GM12878 (cell line): ENCODE measurements around the gene FSTL4.

Experiments used
- BHLHE40 ChIP-seq, 2 experiments: fragments of 450-650 bp in 1 of 2; IDR thresholded peaks; 2 replicates each; pipeline ENCODE4 v1.6.1; 2011 to 2017; ENCODE audit warnings: low read depth in 2 of 2, borderline replicate concordance in 1 of 2, improper control_type of control experiment in 1 of 2, low read length in 1 of 2, mild to moderate bottlenecking in 1 of 2
- CHD1 ChIP-seq: IDR thresholded peaks from 2 replicates; pipeline ENCODE4 v1.6.1; 2012; ENCODE audit warnings: low read depth, low read length, improper control_type of control experiment
- EGR1 ChIP-seq, 2 experiments: IDR thresholded peaks; 1 replicate in 1 of 2; 2 replicates in 1 of 2; pipeline ENCODE4 v1.6.1; 2011 to 2012; ENCODE audit warnings: low read depth in 2 of 2, low read length in 2 of 2, borderline replicate concordance in 1 of 2, mild to moderate bottlenecking in 1 of 2, moderate library complexity in 1 of 2
- EZH2 ChIP-seq: IDR thresholded peaks from 2 replicates; pipeline ENCODE4 v1.6.1; 2012; ENCODE audit warnings: low read depth, mild to moderate bottlenecking, control low read depth, inconsistent platforms, low read length, borderline replicate concordance; ENCODE audit not compliant: control insufficient read depth
- HDAC6 ChIP-seq: fragments of 200-600 bp; sonication (generic); IDR thresholded peaks from one replicate; pipeline ENCODE4 v1.8.0; 2017; ENCODE audit warnings: antibody characterized with exemption; ENCODE audit not compliant: unreplicated experiment
- NFIC ChIP-seq: IDR thresholded peaks from 2 replicates; pipeline ENCODE4 v1.6.1; 2012; ENCODE audit warnings: low read depth, mild to moderate bottlenecking, inconsistent platforms, low read length, moderate library complexity
- NRF1 ChIP-seq: conservative IDR thresholded peaks from 2 replicates; pipeline ENCODE4 v1.6.1; 2011; ENCODE audit warnings: mild to moderate bottlenecking, low read depth, low read length, improper control_type of control experiment
- POLR2A ChIP-seq: IDR thresholded peaks from 2 replicates; pipeline ENCODE4 v1.6.1; 2011; ENCODE audit warnings: low read depth, mild to moderate bottlenecking, low read length
- POLR2AphosphoS5 ChIP-seq: IDR thresholded peaks from 2 replicates; pipeline ENCODE4 v1.6.1; 2011; ENCODE audit warnings: mild to moderate bottlenecking, low read length, inconsistent platforms
- RELA ChIP-seq: fragments of 450-650 bp; IDR thresholded peaks from 2 replicates; pipeline ENCODE4 v1.8.0; 2014; ENCODE audit warnings: borderline replicate concordance; ENCODE audit not compliant: partially characterized antibody
- STAT1 ChIP-seq: fragments of 450-650 bp; conservative IDR thresholded peaks from 2 replicates; pipeline ENCODE4 v1.6.1; 2014; ENCODE audit warnings: antibody characterized with exemption, mild to moderate bottlenecking
- TF ChIP-seq, protein P1 (sequence below), 3 experiments: IDR thresholded peaks in 2 of 3; conservative IDR thresholded peaks in 1 of 3; 2 replicates each; pipeline ENCODE4 v1.5.1; 2011; ENCODE audit warnings: low read depth in 3 of 3, low read length in 3 of 3, mild to moderate bottlenecking in 3 of 3, control low read depth in 2 of 3, moderate library complexity in 2 of 3, inconsistent platforms in 1 of 3, mixed read lengths in 1 of 3; ENCODE audit not compliant: control insufficient read depth in 2 of 3, insufficient read depth in 1 of 3; ENCODE audit errors: extremely low read depth in 1 of 3

DNA sequence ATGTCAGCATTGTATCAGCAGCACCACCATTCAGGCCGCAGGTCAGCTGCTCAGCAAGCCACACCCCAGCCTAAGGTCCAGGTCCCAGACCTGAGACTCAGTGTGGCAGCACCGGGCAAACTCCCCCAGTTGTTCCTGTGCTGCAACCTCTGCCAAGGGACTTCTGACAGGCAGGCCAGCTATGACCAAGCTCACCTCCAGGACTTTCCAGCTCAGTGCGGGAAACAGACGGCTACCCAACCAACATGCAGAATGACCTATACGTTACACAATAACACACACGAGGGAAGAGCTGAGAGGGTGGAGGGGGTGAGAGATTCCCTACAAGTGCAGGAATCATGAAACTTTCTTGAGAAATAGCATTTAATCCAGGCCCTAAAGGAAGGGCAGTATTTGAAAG is 143.7 kb downstream of the FSTL4 start:
- no peak for TF ChIP-seq STAT1
- TF ChIP-seq EZH2 = no peak
- TF ChIP-seq POLR2A = no peak
- no peak for TF ChIP-seq CHD1
- TF ChIP-seq, protein P1, sequence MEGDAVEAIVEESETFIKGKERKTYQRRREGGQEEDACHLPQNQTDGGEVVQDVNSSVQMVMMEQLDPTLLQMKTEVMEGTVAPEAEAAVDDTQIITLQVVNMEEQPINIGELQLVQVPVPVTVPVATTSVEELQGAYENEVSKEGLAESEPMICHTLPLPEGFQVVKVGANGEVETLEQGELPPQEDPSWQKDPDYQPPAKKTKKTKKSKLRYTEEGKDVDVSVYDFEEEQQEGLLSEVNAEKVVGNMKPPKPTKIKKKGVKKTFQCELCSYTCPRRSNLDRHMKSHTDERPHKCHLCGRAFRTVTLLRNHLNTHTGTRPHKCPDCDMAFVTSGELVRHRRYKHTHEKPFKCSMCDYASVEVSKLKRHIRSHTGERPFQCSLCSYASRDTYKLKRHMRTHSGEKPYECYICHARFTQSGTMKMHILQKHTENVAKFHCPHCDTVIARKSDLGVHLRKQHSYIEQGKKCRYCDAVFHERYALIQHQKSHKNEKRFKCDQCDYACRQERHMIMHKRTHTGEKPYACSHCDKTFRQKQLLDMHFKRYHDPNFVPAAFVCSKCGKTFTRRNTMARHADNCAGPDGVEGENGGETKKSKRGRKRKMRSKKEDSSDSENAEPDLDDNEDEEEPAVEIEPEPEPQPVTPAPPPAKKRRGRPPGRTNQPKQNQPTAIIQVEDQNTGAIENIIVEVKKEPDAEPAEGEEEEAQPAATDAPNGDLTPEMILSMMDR (IDR thresholded peaks at IDR 0.05 in 2 of 3, conservative IDR thresholded peaks at IDR 0.05 in 1 of 3; ENCODE audit: control insufficient read depth in 2 of 3, extremely low read depth in 1 of 3, insufficient read depth in 1 of 3, low read depth in 3 of 3, low read length in 3 of 3) = no peak
- no peak for TF ChIP-seq NRF1
- no peak for TF ChIP-seq BHLHE40 (IDR thresholded peaks at IDR 0.05; ENCODE audit: borderline replicate concordance in 1 of 2, low read depth in 2 of 2, low read length in 1 of 2)
- TF ChIP-seq RELA = no peak
- TF ChIP-seq HDAC6 = no peak
- TF ChIP-seq EGR1 (IDR thresholded peaks at IDR 0.05; ENCODE audit: borderline replicate concordance in 1 of 2, low read depth in 2 of 2, low read length in 2 of 2) = no peak
- no peak for TF ChIP-seq POLR2AphosphoS5
- TF ChIP-seq NFIC = no peak
